Endothelial cell of umbilical vein (primary cell): ENCODE measurements around the gene CDX1. TPM values are rescaled to one million over a fixed set of nuclear protein-coding genes. Genes with fewer than 3 reads are reported as not detected.

Source experiments
- BruUV-seq: library from RNA; stranded (reverse); fragments of 400-500 nt; replicated peaks from 2 replicates; lab custom pipeline; 2021; lab: Mats Ljungman, UMichigan
- CTCF ChIA-PET: fragments of 300-600, 350-600 bp; sonication (Branson Sonifier 250); formaldehyde crosslinking; loops from one replicate; lab custom pipeline; 2021; ENCODE audit warnings: antibody characterized with exemption, inconsistent platforms; lab: Charles Lee
- POLR2A ChIA-PET: fragments of 300-600, 350-600 bp; sonication (Branson Sonifier 250); formaldehyde crosslinking; loops from one replicate; lab custom pipeline; 2021; ENCODE audit warnings: antibody characterized with exemption, inconsistent platforms; lab: Charles Lee
- DNase-seq: peaks from one replicate; pipeline ENCODE4 v3.0.0-alpha.2; 2011; ENCODE audit warnings: low read depth, low spot score
- FAIRE-seq: peaks from 2 replicates; lab custom pipeline; 2011; peaks lifted over from hg19 to GRCh38; lab: Jason Lieb, UNC
- H2AFZ ChIP-seq: 2 replicates; pipeline ENCODE4 v1.6.0; 2012; ENCODE audit warnings: low read depth, low read length, control low read depth, inconsistent platforms
- H3K27ac ChIP-seq: 2 replicates; pipeline ENCODE4 v1.5.1; 2011; ENCODE audit warnings: low read depth, mild to moderate bottlenecking, control low read depth, low read length, moderate library complexity; ENCODE audit not compliant: insufficient read depth
- H3K27me3 ChIP-seq, 2 experiments: 2 replicates each; pipeline versions ENCODE4 v1.6.0 to v1.6.1; 2011; ENCODE audit warnings: low read length in 2 of 2, mixed read lengths in 1 of 2; ENCODE audit not compliant: control insufficient read depth in 2 of 2, insufficient read depth in 2 of 2
- H3K36me3 ChIP-seq, 2 experiments: 2 replicates in 1 of 2; 3 replicates in 1 of 2; pipeline ENCODE4 v1.5.1; 2011; ENCODE audit warnings: low read length in 2 of 2, mild to moderate bottlenecking in 1 of 2, moderate library complexity in 1 of 2; ENCODE audit not compliant: control insufficient read depth in 2 of 2, insufficient read depth in 2 of 2; ENCODE audit errors: extremely low read depth in 1 of 2
- H3K4me1 ChIP-seq: 3 replicates; pipeline ENCODE4 v1.5.1; 2011; ENCODE audit warnings: mild to moderate bottlenecking, low read length; ENCODE audit not compliant: control insufficient read depth, insufficient read depth; ENCODE audit errors: extremely low read depth
- H3K4me2 ChIP-seq: 2 replicates; pipeline ENCODE4 v1.6.1; 2011; ENCODE audit warnings: low read length, control low read depth, mixed read lengths; ENCODE audit not compliant: insufficient read depth
- H3K4me3 ChIP-seq, 3 experiments: fragments of 200-600 bp in 1 of 3; sonication (generic), shearing (Covaris generic) in 1 of 3; replicated peaks in 1 of 3; 2 replicates each; pipeline ENCODE4 v1.5.1; 2011 to 2016; ENCODE audit warnings: control low read depth in 3 of 3, low read length in 3 of 3, mild to moderate bottlenecking in 2 of 3, inconsistent platforms in 1 of 3, low read depth in 1 of 3, moderate library complexity in 1 of 3; ENCODE audit not compliant: insufficient read depth in 1 of 3
- H3K79me2 ChIP-seq: 2 replicates; pipeline ENCODE4 v1.6.0; 2012; ENCODE audit warnings: low read length, inconsistent platforms; ENCODE audit not compliant: control insufficient read depth, insufficient read depth
- H3K9ac ChIP-seq: replicated peaks from 2 replicates; pipeline ENCODE3; 2011; ENCODE audit warnings: low read length, control low read depth; ENCODE audit not compliant: insufficient read depth; ENCODE audit errors: extremely low read depth
- H3K9me1 ChIP-seq: replicated peaks from 3 replicates; pipeline ENCODE4 v1.6.0; 2011; ENCODE audit warnings: mild to moderate bottlenecking, low read length; ENCODE audit not compliant: control insufficient read depth, insufficient read depth; ENCODE audit errors: extremely low read depth
- H3K9me3 ChIP-seq: replicated peaks from 2 replicates; pipeline ENCODE4 v1.5.1; 2012; ENCODE audit warnings: low read length, inconsistent platforms; ENCODE audit not compliant: control insufficient read depth, insufficient read depth
- H4K20me1 ChIP-seq: replicated peaks from 2 replicates; pipeline ENCODE3; 2011; ENCODE audit warnings: mild to moderate bottlenecking, low read length; ENCODE audit not compliant: control insufficient read depth, insufficient read depth; ENCODE audit errors: extremely low read depth
- EZH2 ChIP-seq: IDR thresholded peaks from 2 replicates; pipeline ENCODE4 v1.6.1; 2012; ENCODE audit warnings: borderline replicate concordance, low read depth, mild to moderate bottlenecking, moderate library complexity, low read length, inconsistent platforms; ENCODE audit not compliant: severe bottlenecking
- GATA2 ChIP-seq: IDR thresholded peaks from 2 replicates; pipeline ENCODE4 v1.7.0; 2011; ENCODE audit warnings: low read depth, mild to moderate bottlenecking, moderate library complexity, mixed read lengths, low read length; ENCODE audit not compliant: insufficient read length, insufficient read depth
- JUN ChIP-seq: IDR thresholded peaks from 2 replicates; pipeline ENCODE4 v1.6.1; 2011; ENCODE audit warnings: borderline replicate concordance, low read depth; ENCODE audit not compliant: insufficient read length, insufficient read depth
- MYC ChIP-seq: IDR thresholded peaks from one replicate; pipeline ENCODE4 v1.6.1; 2011; ENCODE audit warnings: mild to moderate bottlenecking, low read depth, low read length
- POLR2A ChIP-seq: IDR thresholded peaks from 2 replicates; pipeline ENCODE4 v1.6.1; 2012; ENCODE audit warnings: low read depth, mild to moderate bottlenecking, control low read depth, low read length
- POLR2AphosphoS5 ChIP-seq: IDR thresholded peaks from 2 replicates; pipeline ENCODE4 v1.6.1; 2012; ENCODE audit warnings: low read depth, mild to moderate bottlenecking, control low read depth, low read length, moderate library complexity; ENCODE audit not compliant: insufficient read depth
- dilution Hi-C: fragments of 300-500 bp; cut with MboI; formaldehyde crosslinking; loops from one replicate; pipeline ENCODE4 v1.15.0; 2019; ENCODE audit warnings: low sequenced_read_pairs; ENCODE audit not compliant: extremely low pct_ligation_motif_present
- intact Hi-C: fragments of 100-400 bp; cut with micrococcal nuclease; formaldehyde crosslinking; loops from one replicate; pipeline ENCODE4 v1.10.0; 2022
- polyA plus RNA-seq, 4 experiments: library from polyadenylated mRNA; depleted of rRNA in 3 of 4; stranded (reverse) in 3 of 4; unstranded in 1 of 4; fragments of >200 nt; gene quantifications; 2 replicates each; pipeline versions ENCODE4 v1.2.1 to v1.2.3, GENCODE V29; 2011 to 2012; ENCODE audit warnings: missing spikeins in 1 of 4
- total RNA-seq: library from RNA; stranded (reverse); gene quantifications from 2 replicates; pipeline ENCODE4 v1.2.3, GENCODE V29; 2021
- TF ChIP-seq, protein P1 (sequence below), 2 donors: IDR thresholded peaks; 1 replicate in 1 of 2; 2 replicates in 1 of 2; pipeline ENCODE4 v1.5.1; 2011; ENCODE audit warnings: low read length in 2 of 2, mild to moderate bottlenecking in 2 of 2, moderate library complexity in 2 of 2, control low read depth in 1 of 2, inconsistent platforms in 1 of 2, low read depth in 1 of 2; ENCODE audit not compliant: insufficient read depth in 1 of 2; ENCODE audit errors: extremely low read depth in 1 of 2

Gene CDX1
- total and polyA plus RNA-seq, 2 donors (not counting 3 experiments of a cell fraction or from before 2014, with no cell fraction given) = not detected

DNA sequence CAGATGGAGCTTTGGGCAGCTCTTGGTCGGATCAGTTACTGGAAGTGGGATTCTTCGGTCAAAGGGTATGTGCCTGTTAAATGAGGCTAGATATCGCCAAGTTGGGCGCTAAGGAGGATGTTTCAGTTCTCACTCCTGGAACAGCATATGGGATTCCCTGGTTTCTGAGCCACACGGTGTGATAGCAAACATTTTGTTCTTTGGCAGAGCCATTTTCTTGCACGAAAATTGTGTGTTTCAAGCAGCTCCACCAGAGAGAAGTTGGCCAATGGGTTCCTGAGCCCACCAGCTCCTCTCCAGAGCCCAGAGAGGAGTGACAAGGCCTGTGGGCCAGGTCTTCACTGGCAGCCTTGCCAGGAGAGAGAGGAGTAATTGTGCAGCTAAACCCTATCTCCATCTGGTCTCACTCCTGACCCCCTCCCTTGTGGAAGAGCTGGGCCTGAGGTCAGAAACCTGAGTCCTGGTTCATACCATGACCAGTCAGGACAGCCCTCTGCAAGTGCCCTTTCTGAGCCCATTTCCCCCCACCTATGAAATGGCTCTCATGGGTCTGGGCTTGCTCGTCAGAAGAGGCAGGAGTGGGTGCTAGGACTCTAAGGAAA is 12.5 kb downstream of the CDX1 start:
- no peak for TF ChIP-seq GATA2
- no peak for TF ChIP-seq JUN
- no peak for TF ChIP-seq EZH2
- no peak for TF ChIP-seq POLR2A
- TF ChIP-seq MYC = no peak
- TF ChIP-seq, protein P1, sequence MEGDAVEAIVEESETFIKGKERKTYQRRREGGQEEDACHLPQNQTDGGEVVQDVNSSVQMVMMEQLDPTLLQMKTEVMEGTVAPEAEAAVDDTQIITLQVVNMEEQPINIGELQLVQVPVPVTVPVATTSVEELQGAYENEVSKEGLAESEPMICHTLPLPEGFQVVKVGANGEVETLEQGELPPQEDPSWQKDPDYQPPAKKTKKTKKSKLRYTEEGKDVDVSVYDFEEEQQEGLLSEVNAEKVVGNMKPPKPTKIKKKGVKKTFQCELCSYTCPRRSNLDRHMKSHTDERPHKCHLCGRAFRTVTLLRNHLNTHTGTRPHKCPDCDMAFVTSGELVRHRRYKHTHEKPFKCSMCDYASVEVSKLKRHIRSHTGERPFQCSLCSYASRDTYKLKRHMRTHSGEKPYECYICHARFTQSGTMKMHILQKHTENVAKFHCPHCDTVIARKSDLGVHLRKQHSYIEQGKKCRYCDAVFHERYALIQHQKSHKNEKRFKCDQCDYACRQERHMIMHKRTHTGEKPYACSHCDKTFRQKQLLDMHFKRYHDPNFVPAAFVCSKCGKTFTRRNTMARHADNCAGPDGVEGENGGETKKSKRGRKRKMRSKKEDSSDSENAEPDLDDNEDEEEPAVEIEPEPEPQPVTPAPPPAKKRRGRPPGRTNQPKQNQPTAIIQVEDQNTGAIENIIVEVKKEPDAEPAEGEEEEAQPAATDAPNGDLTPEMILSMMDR (IDR thresholded peaks at IDR 0.05; ENCODE audit: extremely low read depth in 1 of 2, insufficient read depth in 1 of 2, low read depth in 1 of 2, low read length in 2 of 2) = no peak
- TF ChIP-seq POLR2AphosphoS5 = no peak
- H3K79me2 ChIP-seq = no peaks in the 10 kb centered on the region
- POLR2A ChIA-PET = no interaction called here

More for the DNA sequence above, 12.5 kb downstream of the CDX1 start:
- no TSS peak for BruUV-seq
- no peaks in the 10 kb centered on the region for H4K20me1 ChIP-seq
- FAIRE-seq = no peak
- no peaks in the 10 kb centered on the region for H3K4me1 ChIP-seq
- no peak overlapping the region for H3K4me2 ChIP-seq
- H3K9ac ChIP-seq = no peak overlapping the region
- intact Hi-C loops = no loop called here
- no peaks in the 10 kb centered on the region for H3K9me3 ChIP-seq
- no peaks in the 10 kb centered on the region for H3K9me1 ChIP-seq
- H3K27ac ChIP-seq = no peak overlapping the region
- H3K4me3 ChIP-seq = no peak overlapping the region
- CTCF ChIA-PET = interaction anchor here (1.3 to 2.0 kb wide), 2 partner anchors 21 to 39 kb away, joined by 3 to 5 read pairs; no protein-coding TSS in a partner anchor
- dilution Hi-C loops = no loop called here
- no peak for DNase-seq
- H3K36me3 ChIP-seq = no peaks in the 10 kb centered on the region
- no peak overlapping the region for H2AFZ ChIP-seq
- peaks cover 2 to 6% of the 10 kb centered on the region in 2 experiments for H3K27me3 ChIP-seq
